GM12891 (cell line): ENCODE data around the gene SPG21.

Source experiments
- PAX5 ChIP-seq: IDR thresholded peaks from 2 replicates; pipeline ENCODE4 v1.6.1; 2011; ENCODE audit warnings: low read length, moderate library complexity, mild to moderate bottlenecking; ENCODE audit not compliant: insufficient read depth, severe bottlenecking
- POLR2A ChIP-seq: IDR thresholded peaks from 2 replicates; pipeline ENCODE4 v1.6.1; 2011; ENCODE audit warnings: low read depth, low read length, control low read depth
- POLR2AphosphoS5 ChIP-seq: IDR thresholded peaks from 2 replicates; pipeline ENCODE4 v1.6.1; 2011; ENCODE audit warnings: low read depth, low read length, control low read depth
- POU2F2 ChIP-seq: IDR thresholded peaks from 2 replicates; pipeline ENCODE4 v1.6.1; 2011; ENCODE audit warnings: low read depth, mild to moderate bottlenecking, control low read depth, low read length, moderate library complexity
- SPI1 ChIP-seq: IDR thresholded peaks from 2 replicates; pipeline ENCODE4 v1.6.1; 2011; ENCODE audit warnings: low read depth, low read length, control low read depth
- TAF1 ChIP-seq: IDR thresholded peaks from 2 replicates; pipeline ENCODE4 v1.6.1; 2011; ENCODE audit warnings: low read depth, low read length, control low read depth

DNA sequence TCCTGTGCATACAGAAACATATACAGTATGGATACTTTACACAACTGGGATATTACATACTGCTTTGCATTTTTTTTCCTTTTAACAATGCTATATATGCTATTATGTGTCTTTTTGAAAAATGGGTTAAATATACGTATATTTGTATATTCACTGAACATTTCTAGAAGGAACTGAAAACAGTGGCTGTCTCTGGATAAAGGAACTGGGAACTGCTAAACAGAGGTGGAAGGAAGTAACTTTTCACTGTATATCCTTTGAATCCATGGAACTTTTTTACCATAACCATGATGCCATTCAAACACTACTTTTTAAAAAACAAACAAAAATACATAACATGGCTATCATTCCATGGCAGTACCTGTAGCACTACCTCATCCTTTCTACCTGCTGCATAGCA, 37.9 kb upstream of the SPG21 start:
- TF ChIP-seq POLR2A (no peak), POLR2AphosphoS5 (no peak), TAF1 (no peak), SPI1 (peak; percentile 57), PAX5 (no peak), POU2F2 (no peak)
